Naive thymus-derived CD4-positive, alpha-beta T cell (primary cell): ENCODE results near the gene ZBTB7C. TPM values are rescaled to one million over a fixed set of nuclear protein-coding genes. Genes with fewer than 3 reads are reported as not detected.

Experiments
- ATAC-seq: fragments of 150-1000 bp; cut with Tn5 transposase; 2 replicates; pipeline ENCODE4 v1.10.0; 2021; ENCODE audit warnings: mild to moderate bottlenecking, moderate library complexity
- CTCF ChIA-PET: fragments of 350-600 bp; sonication (Branson Sonifier 250); formaldehyde crosslinking; loops from one replicate; lab custom pipeline; 2021; ENCODE audit warnings: antibody characterized with exemption; lab: Charles Lee
- POLR2A ChIA-PET: fragments of 350-600 bp; sonication (Branson Sonifier 250); formaldehyde crosslinking; loops from one replicate; lab custom pipeline; 2021; ENCODE audit warnings: antibody characterized with exemption, inconsistent platforms; lab: Charles Lee
- DNase-seq, 9 donors: peaks; one replicate each; pipeline versions ENCODE4 v3.0.0 to v3.0.0-alpha.2; 2020 to 2022; ENCODE audit warnings: mixed read lengths in 1 of 9
- H3K27ac ChIP-seq: one replicate; pipeline ENCODE4 v1.7.0; 2013; ENCODE audit warnings: mild to moderate bottlenecking, low read depth, low read length, moderate library complexity
- H3K27me3 ChIP-seq, 2 donors: one replicate each; pipeline ENCODE4 v1.7.0; 2013; ENCODE audit warnings: low read length in 2 of 2, mild to moderate bottlenecking in 2 of 2, moderate library complexity in 2 of 2; ENCODE audit not compliant: control insufficient read depth in 2 of 2, insufficient read depth in 2 of 2
- H3K36me3 ChIP-seq, 3 experiments: 1 replicate in 2 of 3; 2 replicates in 1 of 3; pipeline ENCODE4 v1.7.0; 2013; ENCODE audit warnings: low read length in 3 of 3, mild to moderate bottlenecking in 3 of 3, moderate library complexity in 1 of 3; ENCODE audit not compliant: insufficient read depth in 3 of 3, control insufficient read depth in 2 of 3
- H3K4me1 ChIP-seq, 2 donors: one replicate each; pipeline ENCODE4 v1.7.0; 2013; ENCODE audit warnings: low read length in 2 of 2, mild to moderate bottlenecking in 2 of 2, moderate library complexity in 1 of 2; ENCODE audit not compliant: control insufficient read depth in 2 of 2, insufficient read depth in 2 of 2
- H3K4me3 ChIP-seq: 2 replicates; pipeline ENCODE4 v1.7.0; 2013; ENCODE audit warnings: mild to moderate bottlenecking, low read length
- H3K9me3 ChIP-seq, 3 experiments: 1 replicate in 2 of 3; 2 replicates in 1 of 3; pipeline ENCODE4 v1.7.0; 2013; ENCODE audit warnings: low read length in 3 of 3; ENCODE audit not compliant: control insufficient read depth in 2 of 3
- H3K27ac Mint-ChIP-seq, 9 donors: one replicate each; pipeline ENCODE4 v1.8.0; 2020 to 2022; ENCODE audit warnings: mixed read lengths in 9 of 9, mild to moderate bottlenecking in 8 of 9, moderate library complexity in 5 of 9, inconsistent platforms in 2 of 9
- H3K27me3 Mint-ChIP-seq, 5 donors: one replicate each; pipeline ENCODE4 v1.8.0; 2021 to 2022; ENCODE audit warnings: mixed read lengths in 5 of 5, mild to moderate bottlenecking in 1 of 5
- H3K36me3 Mint-ChIP-seq, 5 donors: one replicate each; pipeline ENCODE4 v1.8.0; 2020 to 2022; ENCODE audit warnings: mixed read lengths in 5 of 5, mild to moderate bottlenecking in 3 of 5, inconsistent platforms in 1 of 5
- H3K4me1 Mint-ChIP-seq, 7 donors: one replicate each; pipeline ENCODE4 v1.8.0; 2020 to 2022; ENCODE audit warnings: mixed read lengths in 7 of 7, mild to moderate bottlenecking in 3 of 7, inconsistent platforms in 1 of 7
- H3K4me3 Mint-ChIP-seq, 10 donors: one replicate each; pipeline ENCODE4 v1.8.0; 2020 to 2022; ENCODE audit warnings: mild to moderate bottlenecking in 10 of 10, mixed read lengths in 10 of 10, moderate library complexity in 6 of 10, inconsistent platforms in 2 of 10
- H3K9me3 Mint-ChIP-seq, 11 donors: one replicate each; pipeline ENCODE4 v1.8.0; 2020 to 2022; ENCODE audit warnings: mixed read lengths in 11 of 11, mild to moderate bottlenecking in 4 of 11, inconsistent platforms in 1 of 11, moderate library complexity in 1 of 11
- intact Hi-C, 2 donors: fragments of 100-400 bp; cut with micrococcal nuclease; formaldehyde crosslinking; loops; one replicate each; pipeline ENCODE4 v1.15.1; 2023
- polyA plus RNA-seq, 2 donors: library from polyadenylated mRNA; unstranded; fragments of 300-500 nt; fragmentation: Illumina TruSeq; gene quantifications; one replicate each; pipeline ENCODE4 v1.2.3, GENCODE V29; 2021
- total RNA-seq, 6 experiments: library from RNA in 5 of 6; stranded (reverse) in 5 of 6; gene quantifications; 1 replicate in 5 of 6; 2 replicates in 1 of 6; pipeline ENCODE4 v1.2.3 and lab custom pipeline; 2021 to 2026

Gene ZBTB7C
- total and polyA plus RNA-seq, 7 experiments from 2014 or later, result 0.51 TPM; not detected in 6

DNA sequence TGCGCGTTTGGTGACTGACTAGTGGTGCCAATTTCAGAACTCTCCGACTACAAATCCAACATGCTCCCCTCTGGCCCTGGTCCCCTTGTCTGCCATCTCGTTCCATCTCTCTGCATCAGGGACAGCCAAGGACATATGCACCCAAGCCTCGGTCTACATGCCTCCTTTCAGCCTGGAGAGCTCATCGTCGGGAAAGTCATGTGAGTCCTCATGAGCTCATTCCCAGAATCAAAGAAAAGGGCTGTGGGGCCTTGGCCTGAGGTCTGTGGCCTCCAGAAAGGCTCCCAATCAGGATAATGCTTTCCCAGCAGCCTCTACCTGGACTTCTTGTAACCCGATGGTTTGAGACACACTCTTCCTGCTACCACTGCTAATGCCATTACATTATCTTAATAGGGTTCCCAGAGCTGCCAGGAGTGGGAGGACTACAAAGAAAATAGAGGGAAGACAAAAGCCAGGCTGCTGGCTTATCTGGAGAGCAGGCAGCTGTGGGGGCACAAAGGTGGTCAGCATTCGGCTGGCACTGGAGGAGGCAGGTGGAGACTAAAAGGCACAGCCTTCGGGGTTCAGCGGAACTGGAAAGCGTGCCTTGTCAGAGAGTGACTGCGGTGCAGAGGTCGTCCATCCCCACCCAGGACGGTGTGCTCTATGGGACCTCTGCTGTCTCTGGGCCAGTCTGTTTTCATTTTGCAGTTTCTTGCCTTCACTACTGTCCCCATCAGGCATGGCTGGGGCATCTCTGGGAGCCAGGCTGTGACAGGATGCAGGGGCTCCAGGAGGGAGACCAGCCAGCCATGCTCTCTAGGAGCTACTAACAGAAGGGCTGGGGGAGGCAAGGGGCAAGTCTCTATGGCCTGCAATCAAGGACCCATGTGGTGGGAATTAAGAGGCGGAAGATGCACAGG lies 374.3 kb downstream of the ZBTB7C start:
- no peak for ATAC-seq

DNA sequence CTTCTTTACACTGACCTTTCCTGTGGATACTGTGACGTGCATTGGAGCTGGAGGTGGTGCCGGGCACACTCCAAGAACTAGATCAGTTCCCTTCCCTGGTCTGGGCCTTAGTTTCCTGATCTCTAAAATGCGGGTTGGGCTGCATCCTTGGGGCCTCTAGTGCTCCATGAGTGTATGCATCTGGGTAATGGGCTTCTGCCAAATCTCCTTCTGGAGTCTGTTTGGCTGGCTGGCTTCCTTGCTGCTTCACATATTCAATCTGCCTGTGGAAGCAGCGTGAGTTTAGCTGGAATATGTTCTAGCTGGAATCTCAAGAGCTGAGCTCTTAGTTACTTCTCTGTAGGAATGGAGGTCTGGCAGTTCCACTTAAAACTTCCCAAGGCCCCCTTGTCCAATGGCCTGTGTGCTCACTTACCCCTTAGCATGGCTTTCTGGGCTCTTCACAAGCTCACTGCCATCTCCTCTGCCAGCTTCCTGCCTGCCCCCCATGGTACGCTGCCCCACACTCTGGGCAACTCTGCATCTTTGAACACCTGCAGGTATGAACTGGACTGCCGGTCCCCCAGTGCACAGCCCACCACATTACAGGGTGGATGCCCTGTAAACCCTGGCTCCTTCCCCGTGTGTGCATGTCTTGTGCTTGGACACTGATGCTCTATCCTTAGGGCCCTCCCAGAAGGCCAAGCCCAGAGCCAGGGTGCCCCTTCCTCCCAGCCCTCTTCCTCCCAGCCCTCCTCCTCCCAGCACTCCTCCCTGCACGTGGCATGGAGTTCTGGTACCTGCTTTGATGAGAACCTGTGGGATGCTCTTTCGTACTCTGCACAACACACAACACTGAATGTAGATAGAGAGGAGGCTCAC lies 375.2 kb downstream of the ZBTB7C start:
- intact Hi-C loops, result no loop called here
- H3K27ac Mint-ChIP-seq, result no peak overlapping the region
- POLR2A ChIA-PET, result no interaction called here
- H3K4me1 Mint-ChIP-seq, result no peaks in the 10 kb centered on the region
- Histone ChIP-seq H3K36me3 (no peaks in the 10 kb centered on the region), H3K27me3 (no peaks in the 10 kb centered on the region), H3K4me1 (no peaks in the 10 kb centered on the region), H3K9me3 (no peaks in the 10 kb centered on the region), H3K27ac (no peak overlapping the region), H3K4me3 (no peak overlapping the region)
- no peaks in the 10 kb centered on the region for H3K9me3 Mint-ChIP-seq
- H3K27me3 Mint-ChIP-seq, result no peaks in the 10 kb centered on the region
- DNase-seq, result no peak
- CTCF ChIA-PET, result interaction anchor here (0.6 kb wide), 1 partner anchor 135 kb away, joined by 4 read pairs; no protein-coding TSS in a partner anchor
- H3K36me3 Mint-ChIP-seq, result no peaks in the 10 kb centered on the region
- ATAC-seq, result no peak
- no peak overlapping the region for H3K4me3 Mint-ChIP-seq

More for the DNA sequence above, 374.3 kb downstream of the ZBTB7C start:
- POLR2A ChIA-PET, result no interaction called here
- Mint-ChIP-seq H3K27ac (no peak overlapping the region), H3K4me3 (no peak overlapping the region), H3K9me3 (no peaks in the 10 kb centered on the region), H3K27me3 (no peaks in the 10 kb centered on the region), H3K36me3 (no peaks in the 10 kb centered on the region), H3K4me1 (no peaks in the 10 kb centered on the region)
- CTCF ChIA-PET, result no interaction called here
- DNase-seq, result no peak
- Histone ChIP-seq H3K27ac (no peak overlapping the region), H3K27me3 (no peaks in the 10 kb centered on the region), H3K9me3 (no peaks in the 10 kb centered on the region), H3K36me3 (no peaks in the 10 kb centered on the region), H3K4me1 (no peaks in the 10 kb centered on the region), H3K4me3 (no peak overlapping the region)
- intact Hi-C loops, result no loop called here

DNA sequence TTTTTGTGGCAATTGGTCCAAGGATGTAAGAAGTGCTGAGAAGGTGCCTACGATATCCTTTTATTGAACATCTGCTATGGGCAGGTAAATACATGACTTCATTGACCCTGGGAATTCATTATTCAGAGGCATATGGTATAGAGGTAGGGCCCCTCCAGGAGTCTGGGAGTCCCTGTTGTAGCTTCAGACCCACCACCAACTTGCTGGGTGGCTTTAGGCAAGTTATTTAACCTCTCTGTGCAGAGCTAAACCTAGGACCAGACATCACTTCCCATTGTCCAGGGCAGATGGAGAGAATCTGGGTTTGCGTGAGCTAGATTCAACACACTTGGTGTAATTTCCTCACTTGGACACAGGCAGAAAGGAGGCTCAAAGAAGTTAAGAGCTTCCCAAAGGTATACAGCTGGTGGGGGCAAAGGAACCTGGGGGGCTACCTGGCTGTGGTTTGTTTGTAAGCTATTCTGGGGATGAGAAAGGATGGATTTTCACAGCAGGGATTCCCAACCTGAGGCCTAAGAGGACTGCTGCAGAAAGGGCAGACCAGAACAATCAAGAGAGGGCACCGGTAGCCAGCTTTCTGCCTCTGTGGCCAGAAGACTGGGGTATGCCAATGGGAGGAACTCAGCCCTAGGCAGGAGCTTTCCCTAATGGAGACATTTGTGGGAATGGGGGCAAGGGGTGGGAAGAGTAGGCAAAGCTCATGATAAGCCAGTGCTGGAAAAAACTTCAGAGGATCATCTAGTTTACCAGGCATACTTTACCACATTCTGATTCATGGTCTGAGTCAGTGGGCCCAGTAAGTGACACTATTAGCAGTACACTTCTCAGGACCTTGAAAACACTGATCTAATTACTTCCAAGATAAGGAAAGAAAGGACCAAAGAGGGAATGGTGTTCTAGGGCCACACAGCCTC lies 376.1 kb downstream of the ZBTB7C start:
- Histone ChIP-seq H3K36me3 (no peaks in the 10 kb centered on the region), H3K4me1 (no peaks in the 10 kb centered on the region), H3K9me3 (no peaks in the 10 kb centered on the region), H3K27me3 (no peaks in the 10 kb centered on the region), H3K27ac (no peak overlapping the region), H3K4me3 (no peak overlapping the region)
- Mint-ChIP-seq H3K9me3 (no peaks in the 10 kb centered on the region), H3K4me1 (no peaks in the 10 kb centered on the region), H3K27me3 (no peaks in the 10 kb centered on the region), H3K36me3 (no peaks in the 10 kb centered on the region), H3K4me3 (no peak overlapping the region), H3K27ac (no peak overlapping the region)
- DNase-seq, result no peak
- ATAC-seq, result no peak
- POLR2A ChIA-PET, result no interaction called here
- CTCF ChIA-PET, result interaction anchor here (0.6 to 0.7 kb wide), 3 partner anchors 46 to 134 kb away, joined by 4 read pairs; no protein-coding TSS in a partner anchor
- intact Hi-C loops, result no loop called here

DNA sequence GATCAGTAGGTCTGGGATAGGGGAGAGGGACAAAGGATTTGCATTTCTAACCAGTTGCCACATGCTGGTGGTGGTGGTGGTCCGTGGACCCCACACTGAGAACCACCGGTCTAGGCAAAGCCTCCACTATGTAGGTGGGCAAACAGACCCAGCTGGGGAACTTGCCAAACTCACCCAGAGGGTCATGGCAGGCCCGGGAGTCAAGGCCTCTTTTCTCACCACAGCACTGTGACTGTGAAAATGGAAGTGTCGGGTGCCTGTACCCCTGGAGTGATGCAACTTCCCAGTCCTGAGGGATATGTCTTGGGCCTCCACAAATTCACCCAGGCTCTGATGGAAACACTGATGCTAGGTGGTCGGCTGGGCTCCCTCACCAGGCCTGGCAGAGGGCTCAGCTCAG lies 377.5 kb downstream of the ZBTB7C start:
- no peak overlapping the region for H3K4me3 ChIP-seq
- Mint-ChIP-seq H3K27ac (no peak overlapping the region), H3K9me3 (no peaks in the 10 kb centered on the region), H3K4me1 (peaks cover 0 to 2% (median 0%) of the 10 kb centered on the region in 7 donors), H3K4me3 (no peak overlapping the region), H3K27me3 (peaks cover 0 to 4% (median 0%) of the 10 kb centered on the region in 5 donors), H3K36me3 (no peaks in the 10 kb centered on the region)
- ChIA-PET POLR2A (no interaction called here), CTCF (no interaction called here)
- no peaks in the 10 kb centered on the region for H3K4me1 ChIP-seq
- no peak for ATAC-seq
- no peaks in the 10 kb centered on the region for H3K9me3 ChIP-seq
- no peaks in the 10 kb centered on the region for H3K36me3 ChIP-seq
- H3K27ac ChIP-seq, result no peak overlapping the region
- no peak for DNase-seq
- no peaks in the 10 kb centered on the region for H3K27me3 ChIP-seq
- intact Hi-C loops, result loop anchor here in 1 of 2 donors (1.0 kb wide), 1 partner anchor 415 kb away; no protein-coding TSS in a partner anchor

DNA sequence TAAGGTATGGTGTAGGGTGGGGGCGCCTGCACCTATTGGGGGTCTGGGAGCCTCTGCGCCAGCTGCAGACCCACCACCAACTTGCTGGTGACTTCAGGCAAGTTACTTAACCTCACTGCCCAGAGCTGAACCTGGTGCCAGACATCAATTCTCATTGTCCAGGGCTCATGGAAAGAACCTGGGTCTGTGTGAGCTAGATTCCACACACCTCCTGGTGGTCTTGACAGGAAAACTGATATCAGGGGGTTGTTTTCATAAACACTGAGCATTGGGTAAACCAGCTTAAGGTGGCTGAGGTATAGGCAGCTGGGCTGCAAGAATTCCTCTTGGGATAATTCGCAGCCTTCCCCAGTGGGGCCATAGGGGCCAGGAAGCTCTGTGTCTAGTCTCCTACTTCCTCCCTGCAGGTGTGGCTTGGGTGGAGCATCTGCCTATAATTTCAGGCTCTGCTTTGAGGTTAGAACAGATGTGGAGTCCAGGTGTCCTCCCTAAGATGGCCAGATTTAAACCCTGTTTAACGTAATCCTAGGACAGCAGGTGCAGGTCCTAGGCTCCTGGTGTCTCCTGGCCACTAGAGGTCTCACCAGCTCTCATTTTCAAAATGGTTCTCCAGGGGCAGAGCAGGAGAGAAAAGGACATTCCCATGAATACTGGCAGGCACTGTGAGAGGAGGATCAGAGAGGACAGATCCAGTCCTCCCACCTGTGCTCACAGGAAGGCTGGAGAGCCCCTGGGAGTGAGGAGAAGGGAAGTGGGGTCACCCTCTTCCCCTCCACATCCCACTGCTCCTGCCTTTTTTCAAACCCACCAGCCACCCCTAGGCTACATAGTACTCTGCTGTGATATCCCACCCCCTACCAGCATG lies 378.3 kb downstream of the ZBTB7C start:
- H3K36me3 ChIP-seq, result no peaks in the 10 kb centered on the region
- peak overlapping the region in 2 of 9 donors; percentile 15 to 30 for H3K27ac Mint-ChIP-seq
- intact Hi-C loops, result loop anchor here in 1 of 2 donors (1.0 kb wide), 1 partner anchor 415 kb away; no protein-coding TSS in a partner anchor
- no peaks in the 10 kb centered on the region for H3K9me3 ChIP-seq
- ChIA-PET CTCF (interaction anchor here (1.0 kb wide), 1 partner anchor 158 kb away, joined by 3 read pairs; no protein-coding TSS in a partner anchor), POLR2A (no interaction called here)
- no peaks in the 10 kb centered on the region for H3K36me3 Mint-ChIP-seq
- no peak for DNase-seq
- no peak overlapping the region for H3K4me3 Mint-ChIP-seq
- peaks cover 0 to 2% (median 0%) of the 10 kb centered on the region in 7 donors for H3K4me1 Mint-ChIP-seq
- no peaks in the 10 kb centered on the region for H3K27me3 ChIP-seq
- H3K4me1 ChIP-seq, result no peaks in the 10 kb centered on the region
- H3K4me3 ChIP-seq, result no peak overlapping the region
- H3K9me3 Mint-ChIP-seq, result no peaks in the 10 kb centered on the region
- ATAC-seq, result no peak
- H3K27me3 Mint-ChIP-seq, result peaks cover 0 to 4% (median 0%) of the 10 kb centered on the region in 5 donors
- H3K27ac ChIP-seq, result no peak overlapping the region
